HG03442 (cell line): Measurements from ENCODE around the gene HIVEP3.

ENCODE experiments used
- ATAC-seq: cut with Tn5 transposase; IDR thresholded peaks from one replicate; pipeline ENCODE4 v1.9.1; 2021; ENCODE audit warnings: mild to moderate bottlenecking, moderate library complexity; ENCODE audit not compliant: unreplicated experiment

The HIVEP3 gene

DNA sequence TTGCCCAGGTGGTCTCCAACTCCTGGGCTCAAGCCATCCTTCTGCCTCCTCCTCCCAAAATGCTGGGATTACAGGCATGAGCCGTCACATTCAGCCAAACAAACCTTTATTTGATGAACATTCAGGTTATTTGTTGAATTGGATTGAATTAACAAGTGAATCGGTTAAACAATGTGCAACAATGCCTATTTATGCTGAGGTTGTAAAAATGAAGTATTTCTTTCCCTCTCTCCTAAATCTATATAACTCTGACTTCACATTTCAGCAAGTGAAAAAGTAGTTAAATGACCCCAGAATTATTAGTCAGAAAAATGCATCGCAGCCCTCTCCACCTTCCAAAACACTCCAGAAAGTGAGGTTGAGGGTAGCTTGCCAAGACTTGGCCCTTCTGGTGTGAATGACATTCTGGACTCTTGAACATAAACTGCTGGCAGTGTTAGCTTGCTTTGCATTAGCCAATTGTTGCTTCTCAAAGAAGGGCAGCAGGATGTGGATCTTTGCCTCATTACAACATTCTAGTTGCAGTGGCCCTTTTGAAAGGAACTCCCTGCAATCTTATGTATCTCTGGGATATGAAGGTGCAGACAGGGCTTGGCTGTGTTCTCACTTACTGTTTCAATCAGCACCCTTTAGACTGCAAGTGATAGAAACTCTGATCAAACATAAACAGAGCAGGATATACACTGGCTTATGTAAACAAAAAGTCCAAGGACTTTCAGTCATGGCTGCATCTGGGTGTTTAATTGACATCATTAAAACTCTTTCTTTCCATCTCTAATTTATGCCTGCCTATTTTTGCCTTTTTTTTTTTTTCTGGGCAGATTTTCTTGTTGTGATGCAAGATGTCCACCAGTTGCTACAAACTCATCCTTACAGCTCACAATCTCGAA is 456.7 kb downstream of the HIVEP3 start:
- no peak for ATAC-seq

DNA sequence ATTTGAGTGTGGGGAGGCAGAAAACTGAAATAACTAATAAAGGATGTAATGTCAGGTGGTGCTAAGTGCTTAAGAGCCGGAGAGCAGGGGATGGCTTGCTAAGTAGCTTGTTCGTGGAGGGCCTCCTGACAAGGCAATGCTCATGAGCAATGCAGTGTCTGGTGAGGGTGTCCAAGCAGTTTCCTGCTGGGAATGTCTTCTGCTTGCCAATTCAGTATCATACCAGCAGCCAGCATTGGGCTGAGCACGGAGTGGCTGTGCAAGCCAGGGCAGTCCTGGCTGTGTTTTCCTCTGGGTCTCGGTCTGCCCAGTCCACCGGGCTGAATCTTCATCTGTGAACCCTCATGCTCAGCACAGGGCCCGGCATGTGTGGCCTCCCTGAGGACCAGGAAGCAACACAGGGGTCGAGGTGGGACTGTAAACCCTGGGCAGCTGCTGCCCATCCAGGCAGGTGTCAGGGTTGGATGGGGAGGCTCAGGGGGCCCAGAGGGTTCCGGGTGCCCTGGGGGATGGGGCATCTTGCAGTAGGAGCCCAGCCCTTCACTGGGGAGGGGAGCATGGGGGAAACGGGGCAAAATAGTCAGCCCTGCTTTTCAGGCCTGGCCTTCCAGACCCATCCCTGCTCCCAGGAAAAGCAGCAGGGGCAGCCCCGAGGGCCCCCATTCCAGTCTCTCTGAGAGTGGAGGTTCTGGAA is 461.7 kb downstream of the HIVEP3 start:
- ATAC-seq, result no peak
